HL-60 (cell line): ENCODE results near the gene FAS.

Experiments
- DNase-seq, 2 experiments: peaks; one replicate each; pipeline ENCODE4 v3.0.0-alpha.2; 2010 to 2020; ENCODE audit warnings: low read depth in 1 of 2, low spot score in 1 of 2
- H3K27ac ChIP-seq: fragments of 250-450 bp; sonication (Bioruptor Pico); replicated peaks from 2 replicates; pipeline ENCODE4 v1.5.1; 2020; ENCODE audit warnings: mild to moderate bottlenecking, moderate library complexity
- H3K27me3 ChIP-seq: fragments of 250-450 bp; sonication (Bioruptor Pico); 2 replicates; pipeline ENCODE4 v1.5.1; 2021; ENCODE audit warnings: mild to moderate bottlenecking, moderate library complexity; ENCODE audit not compliant: insufficient read depth, poor library complexity, severe bottlenecking
- H3K4me3 ChIP-seq: replicated peaks from 2 replicates; pipeline ENCODE4 v1.5.1; 2011; ENCODE audit warnings: mild to moderate bottlenecking, control low read depth, low read length; ENCODE audit not compliant: insufficient read depth
- CTCF ChIP-seq: IDR thresholded peaks from one replicate; pipeline ENCODE4 v1.5.1; 2011; ENCODE audit warnings: low read length, control low read depth, inconsistent platforms; ENCODE audit not compliant: insufficient read depth
- GABPA ChIP-seq: IDR thresholded peaks from 2 replicates; pipeline ENCODE4 v1.6.1; 2012; ENCODE audit warnings: low read depth
- POLR2AphosphoS5 ChIP-seq: IDR thresholded peaks from 2 replicates; pipeline ENCODE4 v1.6.1; 2012; ENCODE audit warnings: low read depth
- REST ChIP-seq: IDR thresholded peaks from 2 replicates; pipeline ENCODE4 v1.6.1; 2012; ENCODE audit warnings: low read depth; ENCODE audit not compliant: insufficient replicate concordance
- SPI1 ChIP-seq: IDR thresholded peaks from 2 replicates; pipeline ENCODE4 v1.6.1; 2012; ENCODE audit warnings: low read depth, mild to moderate bottlenecking, borderline replicate concordance

The FAS gene

GRCh38 chr10:89032141-89032891 is 41.7 kb downstream of the FAS start:
- no peak overlapping the region for H3K27ac ChIP-seq
- H3K27me3 ChIP-seq, result no peaks in the 10 kb centered on the region
- H3K4me3 ChIP-seq, result no peak overlapping the region
- TF ChIP-seq SPI1, result no peak
- no peak for DNase-seq

GRCh38 chr10:89035461-89035860 is 44.9 kb downstream of the FAS start:
- no peaks in the 10 kb centered on the region for H3K27me3 ChIP-seq
- H3K27ac ChIP-seq, result no peak overlapping the region
- no peak for DNase-seq
- no peak overlapping the region for H3K4me3 ChIP-seq
- TF ChIP-seq POLR2AphosphoS5 (no peak), SPI1 (no peak)

GRCh38 chr10:89037096-89037495 is 46.5 kb downstream of the FAS start:
- no peak for DNase-seq

GRCh38 chr10:89042562-89042961 is 52.0 kb downstream of the FAS start:
- no peak for TF ChIP-seq POLR2AphosphoS5
- no peak for TF ChIP-seq REST
- no peak for TF ChIP-seq SPI1
- no peak for TF ChIP-seq CTCF
- no peak for TF ChIP-seq GABPA
- Histone ChIP-seq H3K27ac (no peak overlapping the region), H3K27me3 (peaks cover 2% of the 10 kb centered on the region), H3K4me3 (no peak overlapping the region)
- DNase-seq, result no peak

More at GRCh38 chr10:89037096-89037495, 46.5 kb downstream of the FAS start:
- no peaks in the 10 kb centered on the region for H3K27me3 ChIP-seq
- H3K4me3 ChIP-seq, result no peak overlapping the region
- H3K27ac ChIP-seq, result no peak overlapping the region
- TF ChIP-seq POLR2AphosphoS5, result no peak
- TF ChIP-seq GABPA, result no peak
- no peak for TF ChIP-seq SPI1
- TF ChIP-seq CTCF, result no peak
- no peak for TF ChIP-seq REST

GRCh38 chr10:89043052-89043451 is 52.5 kb downstream of the FAS start:
- DNase-seq, result no peak
- Histone ChIP-seq H3K27me3 (peaks cover 2% of the 10 kb centered on the region), H3K27ac (no peak overlapping the region), H3K4me3 (no peak overlapping the region)
- TF ChIP-seq CTCF (no peak), GABPA (no peak), SPI1 (no peak), REST (no peak), POLR2AphosphoS5 (no peak)
